A549 (cell line): ENCODE measurements around the gene CSNK1D.
A peak's percentile ranks its signal among the peaks of the same experiment; 100 is the strongest.

Experiments used
- HEYL ChIP-seq: fragments of 250-450 bp; sonication (Bioruptor Pico); IDR thresholded peaks from 2 replicates; pipeline ENCODE4 v1.8.0; 2021; ENCODE audit warnings: mild to moderate bottlenecking, moderate library complexity
- MAFK ChIP-seq: fragments of 450-650 bp; IDR thresholded peaks from 2 replicates; pipeline ENCODE4 v1.6.1; 2014; ENCODE audit not compliant: partially characterized antibody
- POLR2A ChIP-seq: IDR thresholded peaks from 2 replicates; pipeline ENCODE4 v1.6.1; 2012; ENCODE audit warnings: mild to moderate bottlenecking, low read length
- SREBF2 ChIP-seq: fragments of 450-650 bp; IDR thresholded peaks from 2 replicates; pipeline ENCODE4 v1.6.1; 2014; ENCODE audit warnings: mild to moderate bottlenecking, moderate library complexity
- TF ChIP-seq, protein P1 (sequence below): fragments of >200 bp; sonication (Bioruptor Twin); formaldehyde crosslinking; IDR thresholded peaks from 3 replicates; pipeline ENCODE4 v1.5.1; 2016
- TF ChIP-seq, protein P2 (sequence below): fragments of 200-600 bp; sonication (generic); IDR thresholded peaks from 2 replicates; pipeline ENCODE4 v1.6.1; 2016; ENCODE audit warnings: antibody characterized with exemption, mild to moderate bottlenecking, moderate library complexity
- TF ChIP-seq, protein P3 (sequence below): fragments of 150-350 bp; IDR thresholded peaks from 2 replicates; pipeline ENCODE4 v1.6.1; 2014; ENCODE audit warnings: low read depth, mild to moderate bottlenecking, low read length

DNA sequence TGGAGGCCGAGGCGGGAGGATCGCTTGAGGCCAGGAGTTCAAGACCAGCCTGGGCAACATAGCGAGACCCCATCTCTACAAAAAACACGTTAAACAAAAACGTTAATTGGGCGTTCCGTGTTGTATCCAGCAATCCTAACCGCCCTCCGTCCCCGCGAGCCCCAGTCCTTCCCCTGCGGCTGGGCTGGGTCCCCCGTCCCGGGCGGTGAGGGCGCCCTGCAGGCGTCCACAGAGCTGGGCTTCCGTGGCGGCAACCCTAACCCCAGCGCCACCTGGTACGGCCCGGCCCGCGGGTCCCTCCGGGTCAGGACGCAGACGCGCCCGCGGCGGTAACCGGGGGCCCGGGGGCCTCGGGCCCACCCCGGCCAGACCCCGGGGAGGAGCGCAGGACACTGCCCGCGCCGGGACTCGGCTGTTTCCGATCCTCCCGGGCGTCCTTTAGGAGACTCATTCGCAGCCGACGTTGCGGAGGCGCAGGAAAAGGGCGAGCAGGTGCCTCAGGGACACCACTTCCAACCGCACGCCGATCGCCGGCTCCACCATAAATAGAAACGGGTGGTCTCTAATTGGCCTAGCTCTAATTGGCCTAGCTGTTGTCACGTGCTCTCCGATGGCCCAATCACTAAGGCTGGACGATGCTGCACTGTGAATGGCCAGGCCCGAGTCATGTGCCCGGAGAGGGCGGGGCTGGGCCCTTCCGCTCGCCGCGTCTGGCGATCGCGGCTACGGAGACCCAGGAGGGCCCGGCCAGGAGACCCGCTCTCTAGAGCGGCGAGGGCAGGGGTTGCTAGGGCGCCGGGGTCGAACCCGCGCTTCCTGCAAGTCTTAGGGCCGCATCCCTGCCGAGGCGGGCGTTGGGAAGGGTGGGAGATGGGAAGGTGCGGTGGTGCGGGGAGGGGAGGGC lies 19.0 kb upstream of the CSNK1D start:
- TF ChIP-seq SREBF2 (no peak), POLR2A (peak; percentile 95), MAFK (no peak), HEYL (no peak)
- TF ChIP-seq, protein P1, sequence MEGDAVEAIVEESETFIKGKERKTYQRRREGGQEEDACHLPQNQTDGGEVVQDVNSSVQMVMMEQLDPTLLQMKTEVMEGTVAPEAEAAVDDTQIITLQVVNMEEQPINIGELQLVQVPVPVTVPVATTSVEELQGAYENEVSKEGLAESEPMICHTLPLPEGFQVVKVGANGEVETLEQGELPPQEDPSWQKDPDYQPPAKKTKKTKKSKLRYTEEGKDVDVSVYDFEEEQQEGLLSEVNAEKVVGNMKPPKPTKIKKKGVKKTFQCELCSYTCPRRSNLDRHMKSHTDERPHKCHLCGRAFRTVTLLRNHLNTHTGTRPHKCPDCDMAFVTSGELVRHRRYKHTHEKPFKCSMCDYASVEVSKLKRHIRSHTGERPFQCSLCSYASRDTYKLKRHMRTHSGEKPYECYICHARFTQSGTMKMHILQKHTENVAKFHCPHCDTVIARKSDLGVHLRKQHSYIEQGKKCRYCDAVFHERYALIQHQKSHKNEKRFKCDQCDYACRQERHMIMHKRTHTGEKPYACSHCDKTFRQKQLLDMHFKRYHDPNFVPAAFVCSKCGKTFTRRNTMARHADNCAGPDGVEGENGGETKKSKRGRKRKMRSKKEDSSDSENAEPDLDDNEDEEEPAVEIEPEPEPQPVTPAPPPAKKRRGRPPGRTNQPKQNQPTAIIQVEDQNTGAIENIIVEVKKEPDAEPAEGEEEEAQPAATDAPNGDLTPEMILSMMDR: no peak
- TF ChIP-seq, protein P2, sequence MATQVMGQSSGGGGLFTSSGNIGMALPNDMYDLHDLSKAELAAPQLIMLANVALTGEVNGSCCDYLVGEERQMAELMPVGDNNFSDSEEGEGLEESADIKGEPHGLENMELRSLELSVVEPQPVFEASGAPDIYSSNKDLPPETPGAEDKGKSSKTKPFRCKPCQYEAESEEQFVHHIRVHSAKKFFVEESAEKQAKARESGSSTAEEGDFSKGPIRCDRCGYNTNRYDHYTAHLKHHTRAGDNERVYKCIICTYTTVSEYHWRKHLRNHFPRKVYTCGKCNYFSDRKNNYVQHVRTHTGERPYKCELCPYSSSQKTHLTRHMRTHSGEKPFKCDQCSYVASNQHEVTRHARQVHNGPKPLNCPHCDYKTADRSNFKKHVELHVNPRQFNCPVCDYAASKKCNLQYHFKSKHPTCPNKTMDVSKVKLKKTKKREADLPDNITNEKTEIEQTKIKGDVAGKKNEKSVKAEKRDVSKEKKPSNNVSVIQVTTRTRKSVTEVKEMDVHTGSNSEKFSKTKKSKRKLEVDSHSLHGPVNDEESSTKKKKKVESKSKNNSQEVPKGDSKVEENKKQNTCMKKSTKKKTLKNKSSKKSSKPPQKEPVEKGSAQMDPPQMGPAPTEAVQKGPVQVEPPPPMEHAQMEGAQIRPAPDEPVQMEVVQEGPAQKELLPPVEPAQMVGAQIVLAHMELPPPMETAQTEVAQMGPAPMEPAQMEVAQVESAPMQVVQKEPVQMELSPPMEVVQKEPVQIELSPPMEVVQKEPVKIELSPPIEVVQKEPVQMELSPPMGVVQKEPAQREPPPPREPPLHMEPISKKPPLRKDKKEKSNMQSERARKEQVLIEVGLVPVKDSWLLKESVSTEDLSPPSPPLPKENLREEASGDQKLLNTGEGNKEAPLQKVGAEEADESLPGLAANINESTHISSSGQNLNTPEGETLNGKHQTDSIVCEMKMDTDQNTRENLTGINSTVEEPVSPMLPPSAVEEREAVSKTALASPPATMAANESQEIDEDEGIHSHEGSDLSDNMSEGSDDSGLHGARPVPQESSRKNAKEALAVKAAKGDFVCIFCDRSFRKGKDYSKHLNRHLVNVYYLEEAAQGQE: peak; percentile 45; the same call in 1 of the 2 replicates
- TF ChIP-seq, protein P3, sequence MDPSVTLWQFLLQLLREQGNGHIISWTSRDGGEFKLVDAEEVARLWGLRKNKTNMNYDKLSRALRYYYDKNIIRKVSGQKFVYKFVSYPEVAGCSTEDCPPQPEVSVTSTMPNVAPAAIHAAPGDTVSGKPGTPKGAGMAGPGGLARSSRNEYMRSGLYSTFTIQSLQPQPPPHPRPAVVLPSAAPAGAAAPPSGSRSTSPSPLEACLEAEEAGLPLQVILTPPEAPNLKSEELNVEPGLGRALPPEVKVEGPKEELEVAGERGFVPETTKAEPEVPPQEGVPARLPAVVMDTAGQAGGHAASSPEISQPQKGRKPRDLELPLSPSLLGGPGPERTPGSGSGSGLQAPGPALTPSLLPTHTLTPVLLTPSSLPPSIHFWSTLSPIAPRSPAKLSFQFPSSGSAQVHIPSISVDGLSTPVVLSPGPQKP: no peak
